Measurements from ENCODE around the gene ACSM3. TPM values are rescaled to one million over a fixed set of nuclear protein-coding genes. Genes with fewer than 3 reads are reported as not detected.
A peak's percentile ranks its signal among the peaks of the same experiment; 100 is the strongest.

ACSM3 gene
- total and polyA plus RNA-seq, 10 of the 15 experiments (the other 5 are each of a cell fraction or from before 2014, with no cell fraction given) = 4.9 to 21.0 (median 7.0) TPM

GRCh38 chr16:20806168-20807050 lies 42.6 kb downstream of the ACSM3 start, which contains the start of the genes ERI2 and REXO5 (continued):
- TF ChIP-seq ZBTB4 (CRISPR knock-in tag; IDR thresholded peaks at IDR 0.05) = no peak
- TF ChIP-seq CBFB (IDR thresholded peaks at IDR 0.05; ENCODE audit: low read depth) = peak; percentile 64; the same call in 1 of the 2 replicates
- peak; percentile 73 for TF ChIP-seq PBX3 (IDR thresholded peaks at IDR 0.05; ENCODE audit: insufficient replicate concordance, low read depth, low read length)
- TF ChIP-seq MTA2 (IDR thresholded peaks at IDR 0.05; ENCODE audit: low read depth) = peak; percentile 37; the same call in 1 of the 2 replicates
- no peak for TF ChIP-seq ZBTB11 (CRISPR knock-in tag; IDR thresholded peaks at IDR 0.05)
- TF ChIP-seq SMAD5 (IDR thresholded peaks at IDR 0.05; ENCODE audit: low read depth) = peak; percentile 46; the same call in 1 of the 2 replicates
- TF ChIP-seq TARDBP (IDR thresholded peaks at IDR 0.05; ENCODE audit: borderline replicate concordance) = no peak
- TF ChIP-seq POLR2A (IDR thresholded peaks at IDR 0.05; ENCODE audit: low read depth, low read length) = peak; percentile 76
- no peak for TF ChIP-seq CEBPB (IDR thresholded peaks at IDR 0.05; ENCODE audit: borderline replicate concordance in 1 of 2, low read depth in 2 of 2, low read length in 2 of 2)
- TF ChIP-seq ZNF622 (IDR thresholded peaks at IDR 0.05) = no peak
- no peak for TF ChIP-seq BRCA1 (IDR thresholded peaks at IDR 0.05; ENCODE audit: low read depth, low read length)
- no peak for TF ChIP-seq ZNF384 (IDR thresholded peaks at IDR 0.05; ENCODE audit: borderline replicate concordance, low read depth, low read length)
- TF ChIP-seq BACH1 (IDR thresholded peaks at IDR 0.05; ENCODE audit: borderline replicate concordance) = no peak
- 0 out of 2 replicates have a peak, but pooled peaks have one; percentile 44 for TF ChIP-seq MEF2A (IDR thresholded peaks at IDR 0.05; ENCODE audit: insufficient read depth, low read depth, low read length)
- no peak for TF ChIP-seq CHD1 (IDR thresholded peaks at IDR 0.05; ENCODE audit: low read depth, low read length)
- no peak for TF ChIP-seq SREBF1 (IDR thresholded peaks at IDR 0.05; ENCODE audit: low read length)
- no peak for TF ChIP-seq FOXM1 (IDR thresholded peaks at IDR 0.05; ENCODE audit: low read depth, low read length)
- TF ChIP-seq ZNF687 (IDR thresholded peaks at IDR 0.05) = peak; percentile 66
